ENCODE results near the gene DONSON. TPM values are rescaled to one million over a fixed set of nuclear protein-coding genes. Genes with fewer than 3 reads are reported as not detected.

DONSON gene
- total and polyA plus RNA-seq, 2 of the 8 experiments (the other 6 are each of a cell fraction or from before 2014, with no cell fraction given): 21.9 to 32.5 TPM

DNA sequence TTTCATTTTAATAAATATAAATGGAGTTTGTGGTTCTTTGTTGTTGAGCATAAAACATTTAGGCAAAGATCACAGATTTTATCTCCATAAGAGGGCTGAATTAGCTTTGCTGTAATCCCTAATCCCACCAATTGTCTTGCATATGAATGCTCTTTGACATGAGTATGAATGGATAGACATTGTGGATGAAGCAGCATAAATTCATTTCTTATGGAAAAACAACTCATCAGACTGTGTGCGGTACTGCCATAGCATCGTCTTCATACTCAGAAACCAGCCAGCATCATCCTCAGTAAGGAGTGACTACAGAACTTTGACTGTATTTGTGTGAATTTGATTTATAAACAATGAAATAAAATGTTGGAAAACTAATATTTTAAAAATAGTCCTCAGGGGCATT is 26.1 kb downstream of the DONSON start:
- Histone ChIP-seq H3K23ac (ENCODE audit: insufficient read length) (no peak overlapping the region), H3K36me3 (ENCODE audit: control insufficient read depth in 2 of 4, insufficient read depth in 4 of 4, low read length in 3 of 4) (peaks cover 18 to 71% (median 43%) of the 10 kb centered on the region in 4 experiments), H3K23me2 (ENCODE audit: low read depth, low read length) (no peaks in the 10 kb centered on the region), H3K14ac (ENCODE audit: insufficient read length) (no peak overlapping the region), H3K4me3 (ENCODE audit: extremely low read depth in 1 of 4, insufficient read depth in 2 of 4, low read depth in 3 of 4, low read length in 4 of 4) (no peak overlapping the region), H2BK120ac (replicated peaks; ENCODE audit: low read depth, low read length) (no peak overlapping the region), H4K5ac (ENCODE audit: insufficient read length, low read depth, low read length) (no peak overlapping the region), H2BK12ac (ENCODE audit: low read depth, low read length) (no peak overlapping the region), H3K56ac (replicated peaks; ENCODE audit: insufficient read length, low read depth, low read length) (no peak overlapping the region), H3K9ac (replicated peaks in 1 of 4; ENCODE audit: extremely low read depth in 1 of 4, low read depth in 3 of 4, low read length in 3 of 4) (no peak overlapping the region), H3K18ac (ENCODE audit: extremely low read depth, low read length) (no peak overlapping the region), H4K8ac (ENCODE audit: extremely low read depth, insufficient read depth, low read length) (no peak overlapping the region), H3K79me1 (ENCODE audit: low read depth, low read length) (no peaks in the 10 kb centered on the region), H3K27me3 (replicated peaks in 1 of 4; ENCODE audit: control insufficient read depth in 3 of 4, extremely low read depth in 1 of 4, insufficient read depth in 3 of 4, low read length in 3 of 4) (no peaks in the 10 kb centered on the region), H3K4me1 (replicated peaks in 1 of 4; ENCODE audit: control insufficient read depth in 3 of 4, insufficient read depth in 4 of 4, low read length in 3 of 4) (no peaks in the 10 kb centered on the region), H2BK20ac (ENCODE audit: low read length) (no peak overlapping the region), H3K4me2 (ENCODE audit: insufficient read depth in 1 of 2, low read depth in 2 of 2, low read length in 2 of 2) (no peak overlapping the region), H3K79me2 (ENCODE audit: control insufficient read depth in 1 of 2, insufficient read depth in 2 of 2, low read length in 2 of 2) (peaks cover 3 to 41% of the 10 kb centered on the region in 2 experiments; a peak in 3 of 4 replicates), H4K20me1 (replicated peaks in 1 of 2; ENCODE audit: control insufficient read depth in 1 of 2, insufficient read depth in 2 of 2, low read length in 2 of 2) (peaks cover 5 to 10% of the 10 kb centered on the region in 2 experiments), H3K9me3 (ENCODE audit: insufficient read depth in 2 of 2, low read depth in 1 of 2, low read length in 1 of 2) (no peaks in the 10 kb centered on the region), H3K27ac (ENCODE audit: low read depth, low read length) (no peak overlapping the region), H2AFZ (ENCODE audit: low read length) (no peak overlapping the region), H4K91ac (replicated peaks; ENCODE audit: insufficient read length, low read length) (no peak overlapping the region), H2AK5ac (ENCODE audit: low read depth, low read length) (no peak overlapping the region), H2BK5ac (ENCODE audit: low read depth, low read length) (no peak overlapping the region), H3K4ac (replicated peaks; ENCODE audit: insufficient read length, low read depth, low read length) (no peak overlapping the region), H2BK15ac (ENCODE audit: low read length) (no peak overlapping the region)
- FAIRE-seq (no peak), DNase-seq (ENCODE audit: low read depth in 1 of 2, low spot score in 2 of 2) (no peak)
- WGBS, 2 experiments (ENCODE audit: extremely low coverage in 1 of 2, insufficient coverage in 1 of 2, insufficient read length in 1 of 2, insufficient replicate concordance in 2 of 2, low coverage in 1 of 2, low lambda C conversion rate in 2 of 2, missing lambda C conversion rate in 1 of 2): 98% methylated on average over 2 of the region's 2 CpGs; no CpG with 5 or more reads in 1 of the 2 experiments
- POLR2A ChIA-PET (ENCODE audit: partially characterized antibody): interaction anchor here (0.9 to 1.6 kb wide), 2 partner anchors 26 to 44 kb away, joined by 3 read pairs; partner anchors contain the start of gene DONSON
- CTCF ChIA-PET (ENCODE audit: partially characterized antibody): interaction anchor here (1.1 kb wide), 1 partner anchor 43 kb away, joined by 3 read pairs; no protein-coding TSS in a partner anchor
- no peak for TF ChIP-seq NRF1 (IDR thresholded peaks at IDR 0.05; ENCODE audit: low read depth, low read length)
- TF ChIP-seq, protein P1, sequence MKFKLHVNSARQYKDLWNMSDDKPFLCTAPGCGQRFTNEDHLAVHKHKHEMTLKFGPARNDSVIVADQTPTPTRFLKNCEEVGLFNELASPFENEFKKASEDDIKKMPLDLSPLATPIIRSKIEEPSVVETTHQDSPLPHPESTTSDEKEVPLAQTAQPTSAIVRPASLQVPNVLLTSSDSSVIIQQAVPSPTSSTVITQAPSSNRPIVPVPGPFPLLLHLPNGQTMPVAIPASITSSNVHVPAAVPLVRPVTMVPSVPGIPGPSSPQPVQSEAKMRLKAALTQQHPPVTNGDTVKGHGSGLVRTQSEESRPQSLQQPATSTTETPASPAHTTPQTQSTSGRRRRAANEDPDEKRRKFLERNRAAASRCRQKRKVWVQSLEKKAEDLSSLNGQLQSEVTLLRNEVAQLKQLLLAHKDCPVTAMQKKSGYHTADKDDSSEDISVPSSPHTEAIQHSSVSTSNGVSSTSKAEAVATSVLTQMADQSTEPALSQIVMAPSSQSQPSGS (IDR thresholded peaks at IDR 0.05; ENCODE audit: low read length): no peak
- no peak for TF ChIP-seq SP1 (IDR thresholded peaks at IDR 0.05; ENCODE audit: low read depth, low read length)
- TF ChIP-seq, protein P2, sequence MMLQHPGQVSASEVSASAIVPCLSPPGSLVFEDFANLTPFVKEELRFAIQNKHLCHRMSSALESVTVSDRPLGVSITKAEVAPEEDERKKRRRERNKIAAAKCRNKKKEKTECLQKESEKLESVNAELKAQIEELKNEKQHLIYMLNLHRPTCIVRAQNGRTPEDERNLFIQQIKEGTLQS (IDR thresholded peaks at IDR 0.05; ENCODE audit: insufficient read depth, low read depth, low read length): no peak
- TF ChIP-seq SP2 (IDR thresholded peaks at IDR 0.05; ENCODE audit: low read length): no peak
- TF ChIP-seq EGR1 (IDR thresholded peaks at IDR 0.05; ENCODE audit: borderline replicate concordance, low read depth, low read length): no peak
- no peak for TF ChIP-seq TCF12 (IDR thresholded peaks at IDR 0.05; ENCODE audit: low read depth, low read length)
